Neural progenitor cell (in vitro differentiated cells): ENCODE results near the gene APBB2. TPM values are rescaled to one million over a fixed set of nuclear protein-coding genes. Genes with fewer than 3 reads are reported as not detected.
"Not testable (repeated sequence)": the region's sequence is repeated elsewhere in the genome, so short reads cannot be mapped to it uniquely, and the experiment has no call there.

ENCODE experiments used
- DNase-seq: peaks from one replicate; pipeline ENCODE4 v3.0.0-alpha.2; 2016; ENCODE audit warnings: low spot score
- H2AFZ ChIP-seq: fragments of 200-600 bp; sonication (generic); replicated peaks from 2 replicates; pipeline ENCODE4 v1.6.1; 2016; ENCODE audit warnings: antibody characterized with exemption
- H3F3A ChIP-seq: fragments of 200-600 bp; sonication (generic); 2 replicates; pipeline ENCODE4 v1.6.1; 2016; ENCODE audit warnings: antibody characterized with exemption, low read depth
- H3K27ac ChIP-seq: fragments of 200-600 bp; sonication (generic); 2 replicates; pipeline ENCODE4 v1.5.1; 2016; ENCODE audit warnings: mild to moderate bottlenecking
- H3K27me3 ChIP-seq: fragments of 200-600 bp; sonication (generic); 2 replicates; pipeline ENCODE4 v1.6.1; 2016; ENCODE audit warnings: mild to moderate bottlenecking, moderate library complexity
- H3K36me3 ChIP-seq: fragments of 200-600 bp; sonication (generic); 2 replicates; pipeline ENCODE4 v1.5.1; 2016
- H3K4me1 ChIP-seq: fragments of 200-600 bp; sonication (generic); 2 replicates; pipeline ENCODE4 v1.6.1; 2016; ENCODE audit warnings: mixed run types
- H3K4me2 ChIP-seq: fragments of 200-600 bp; sonication (generic); 2 replicates; pipeline ENCODE4 v1.6.1; 2016
- H3K4me3 ChIP-seq: fragments of 200-600 bp; sonication (generic); 2 replicates; pipeline ENCODE4 v1.5.1; 2016
- H3K79me2 ChIP-seq: fragments of 200-600 bp; sonication (generic); 2 replicates; pipeline ENCODE4 v1.6.1; 2016; ENCODE audit warnings: low read depth
- H3K9ac ChIP-seq: fragments of 200-600 bp; sonication (generic); 2 replicates; pipeline ENCODE4 v1.6.1; 2016
- H3K9me3 ChIP-seq: fragments of 200-600 bp; sonication (generic); 2 replicates; pipeline ENCODE4 v1.5.1; 2016; ENCODE audit warnings: low read depth
- H4K20me1 ChIP-seq: fragments of 200-600 bp; sonication (generic); 2 replicates; pipeline ENCODE4 v1.6.1; 2016; ENCODE audit warnings: low read depth
- H3K27ac Mint-ChIP-seq: 3 replicates; pipeline ENCODE4 v1.8.0; 2021; ENCODE audit warnings: mixed read lengths
- H3K27me3 Mint-ChIP-seq: 2 replicates; pipeline ENCODE4 v1.8.0; 2022; ENCODE audit warnings: low read depth, mild to moderate bottlenecking, inconsistent platforms, moderate library complexity, mixed read lengths; ENCODE audit not compliant: insufficient read depth
- H3K36me3 Mint-ChIP-seq: 3 replicates; pipeline ENCODE4 v1.8.0; 2021; ENCODE audit warnings: mixed read lengths
- H3K4me1 Mint-ChIP-seq: 3 replicates; pipeline ENCODE4 v1.8.0; 2021; ENCODE audit warnings: mixed read lengths
- H3K4me3 Mint-ChIP-seq: 3 replicates; pipeline ENCODE4 v1.8.0; 2021; ENCODE audit warnings: mild to moderate bottlenecking, moderate library complexity, mixed read lengths
- H3K9me3 Mint-ChIP-seq: 3 replicates; pipeline ENCODE4 v1.8.0; 2020; ENCODE audit warnings: mixed read lengths
- EZH2 ChIP-seq: fragments of 200-600 bp; sonication (generic); IDR thresholded peaks from 2 replicates; pipeline ENCODE4 v1.6.1; 2017; ENCODE audit warnings: antibody characterized with exemption, mild to moderate bottlenecking, moderate library complexity
- EZH2phosphoT487 ChIP-seq: fragments of 200-600 bp; sonication (generic); IDR thresholded peaks from 2 replicates; pipeline ENCODE4 v1.6.1; 2017; ENCODE audit warnings: antibody characterized with exemption
- total RNA-seq: library from RNA; depleted of rRNA; stranded (reverse); fragments of >200 nt; gene quantifications from 2 replicates; pipeline ENCODE4 v1.2.3, GENCODE V29; 2015; ENCODE audit warnings: low replicate concordance
- TF ChIP-seq, protein P1 (sequence below): fragments of 200-600 bp; sonication (generic); IDR thresholded peaks from 2 replicates; pipeline ENCODE4 v1.5.1; 2017; ENCODE audit warnings: antibody characterized with exemption, mild to moderate bottlenecking

The APBB2 gene
- total RNA-seq, 1 donor from 2014 or later: 83.2 TPM

DNA sequence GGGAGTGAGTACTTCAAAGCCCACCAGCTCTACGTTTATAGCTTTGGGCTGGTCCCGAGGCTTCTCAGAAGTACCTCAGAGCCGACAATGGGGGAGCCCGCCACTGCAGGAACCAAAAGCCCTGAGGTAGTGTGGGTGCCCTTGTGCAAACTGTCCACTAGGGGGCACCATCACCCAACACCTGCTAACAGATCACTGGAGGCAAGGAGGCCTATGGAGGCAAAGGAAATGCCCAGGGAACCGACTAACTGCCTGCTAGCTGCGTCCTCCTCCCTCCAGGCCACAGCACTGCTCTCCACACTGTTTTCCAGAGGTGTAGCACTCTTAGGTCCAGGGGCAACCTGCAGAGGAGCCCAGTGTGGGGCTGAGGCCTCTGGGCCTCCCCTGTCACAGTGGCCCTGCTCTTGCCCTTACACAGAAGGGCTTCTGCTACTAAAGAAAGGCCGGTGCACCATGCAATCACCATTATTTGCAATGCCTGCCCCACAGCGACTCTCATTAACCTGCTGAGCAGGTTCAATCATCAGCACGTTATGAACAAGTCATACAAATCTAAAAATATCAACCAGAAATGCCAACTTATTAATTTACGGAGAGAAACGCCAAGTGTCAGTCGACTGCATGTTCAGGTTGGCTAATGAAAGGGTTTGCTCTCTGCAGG lies 305.5 kb downstream of the APBB2 start:
- H3K4me2 ChIP-seq: no peak overlapping the region
- H3K36me3 ChIP-seq: no peaks in the 10 kb centered on the region
- Mint-ChIP-seq H3K27ac (no peak overlapping the region), H3K27me3 (no peaks in the 10 kb centered on the region), H3K4me1 (peaks cover 3% of the 10 kb centered on the region), H3K9me3 (no peaks in the 10 kb centered on the region), H3K4me3 (no peak overlapping the region), H3K36me3 (no peaks in the 10 kb centered on the region)
- no peaks in the 10 kb centered on the region for H3K9me3 ChIP-seq
- H3K4me1 ChIP-seq: no peaks in the 10 kb centered on the region
- no peak overlapping the region for H3K9ac ChIP-seq
- DNase-seq: peak; percentile 91
- no peak overlapping the region for H3K27ac ChIP-seq
- no peak overlapping the region for H3K4me3 ChIP-seq
- H2AFZ ChIP-seq: peak overlapping the region; percentile 53
- no peaks in the 10 kb centered on the region for H3K79me2 ChIP-seq
- TF ChIP-seq EZH2: no peak
- no peak for TF ChIP-seq EZH2phosphoT487
- TF ChIP-seq, protein P1, sequence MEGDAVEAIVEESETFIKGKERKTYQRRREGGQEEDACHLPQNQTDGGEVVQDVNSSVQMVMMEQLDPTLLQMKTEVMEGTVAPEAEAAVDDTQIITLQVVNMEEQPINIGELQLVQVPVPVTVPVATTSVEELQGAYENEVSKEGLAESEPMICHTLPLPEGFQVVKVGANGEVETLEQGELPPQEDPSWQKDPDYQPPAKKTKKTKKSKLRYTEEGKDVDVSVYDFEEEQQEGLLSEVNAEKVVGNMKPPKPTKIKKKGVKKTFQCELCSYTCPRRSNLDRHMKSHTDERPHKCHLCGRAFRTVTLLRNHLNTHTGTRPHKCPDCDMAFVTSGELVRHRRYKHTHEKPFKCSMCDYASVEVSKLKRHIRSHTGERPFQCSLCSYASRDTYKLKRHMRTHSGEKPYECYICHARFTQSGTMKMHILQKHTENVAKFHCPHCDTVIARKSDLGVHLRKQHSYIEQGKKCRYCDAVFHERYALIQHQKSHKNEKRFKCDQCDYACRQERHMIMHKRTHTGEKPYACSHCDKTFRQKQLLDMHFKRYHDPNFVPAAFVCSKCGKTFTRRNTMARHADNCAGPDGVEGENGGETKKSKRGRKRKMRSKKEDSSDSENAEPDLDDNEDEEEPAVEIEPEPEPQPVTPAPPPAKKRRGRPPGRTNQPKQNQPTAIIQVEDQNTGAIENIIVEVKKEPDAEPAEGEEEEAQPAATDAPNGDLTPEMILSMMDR: peak; percentile 97
- H3F3A ChIP-seq: no peaks in the 10 kb centered on the region
- H4K20me1 ChIP-seq: no peaks in the 10 kb centered on the region
- H3K27me3 ChIP-seq: no peaks in the 10 kb centered on the region

DNA sequence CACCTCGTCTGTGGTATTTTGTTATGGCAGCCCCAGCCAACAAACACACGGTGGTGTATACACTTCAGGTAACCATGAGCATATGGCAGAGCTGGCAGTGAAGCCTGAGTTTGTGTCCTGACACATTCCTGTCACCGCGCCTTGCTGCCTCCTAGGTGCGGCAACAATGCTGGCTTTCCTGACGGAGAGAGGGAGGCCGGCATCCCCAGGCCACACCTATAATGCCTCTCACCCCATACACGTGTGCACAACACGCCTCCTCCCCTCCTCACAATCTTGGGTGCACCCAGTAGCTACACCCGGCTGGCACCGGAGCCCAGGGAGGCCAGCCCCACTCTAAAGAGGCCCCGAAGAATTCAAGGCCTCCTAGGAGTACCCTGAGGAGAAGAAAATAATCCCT lies 306.0 kb downstream of the APBB2 start:
- Histone ChIP-seq H3F3A (no peaks in the 10 kb centered on the region), H3K79me2 (no peaks in the 10 kb centered on the region), H3K27ac (no peak overlapping the region), H4K20me1 (no peaks in the 10 kb centered on the region), H3K4me2 (no peak overlapping the region), H3K27me3 (no peaks in the 10 kb centered on the region), H3K36me3 (no peaks in the 10 kb centered on the region), H3K9ac (no peak overlapping the region), H3K9me3 (no peaks in the 10 kb centered on the region), H3K4me3 (no peak overlapping the region), H2AFZ (no peak overlapping the region), H3K4me1 (no peaks in the 10 kb centered on the region)
- no peaks in the 10 kb centered on the region for H3K9me3 Mint-ChIP-seq
- peaks cover 3% of the 10 kb centered on the region for H3K4me1 Mint-ChIP-seq
- no peak overlapping the region for H3K27ac Mint-ChIP-seq
- H3K4me3 Mint-ChIP-seq: no peak overlapping the region
- no peak for DNase-seq
- no peaks in the 10 kb centered on the region for H3K36me3 Mint-ChIP-seq
- TF ChIP-seq, protein P1: no peak
- no peak for TF ChIP-seq EZH2
- no peak for TF ChIP-seq EZH2phosphoT487
- peaks cover 2% of the 10 kb centered on the region for H3K27me3 Mint-ChIP-seq

DNA sequence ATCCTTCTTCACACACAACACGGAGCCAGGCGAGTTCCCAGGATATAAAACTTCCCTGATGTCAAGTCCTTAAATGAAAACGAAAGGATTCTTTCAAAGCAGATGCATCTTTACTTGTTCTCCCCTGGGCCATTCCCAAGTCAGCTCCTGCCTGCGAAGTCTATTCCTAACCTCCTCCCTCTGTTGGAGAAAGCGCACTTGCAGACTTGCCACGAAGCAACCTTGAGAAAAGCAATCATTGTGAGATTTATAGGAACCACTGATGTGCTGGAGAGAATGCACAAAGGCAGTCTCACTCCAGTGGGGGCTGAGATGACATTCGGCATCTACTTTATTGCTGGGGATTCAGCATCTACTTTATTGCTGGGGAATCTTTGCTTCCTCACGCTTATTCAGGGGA lies 308.9 kb downstream of the APBB2 start:
- peaks cover 3% of the 10 kb centered on the region for H3K4me1 Mint-ChIP-seq
- H3K27ac Mint-ChIP-seq: no peak overlapping the region
- H3K27ac ChIP-seq: no peak overlapping the region

DNA sequence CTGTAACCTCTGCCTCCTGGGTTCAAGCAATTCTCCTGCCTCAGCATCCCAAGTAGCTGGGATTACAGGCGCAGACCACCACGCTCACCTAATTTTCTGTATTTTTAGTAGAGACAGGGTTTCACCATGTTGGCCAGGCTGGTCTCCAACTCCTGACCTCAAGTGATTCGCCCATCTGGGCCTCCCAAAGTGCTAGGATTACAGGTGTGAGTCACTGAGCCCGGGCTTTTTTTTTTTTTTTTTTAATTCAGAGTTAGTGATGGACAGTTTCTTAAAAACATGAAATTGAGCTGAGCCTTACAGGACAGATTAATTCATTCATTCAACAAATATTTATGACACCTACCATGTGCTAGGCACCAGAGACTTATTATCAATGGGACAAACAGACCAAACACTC lies 313.8 kb downstream of the APBB2 start:
- not testable (repeated sequence) for DNase-seq, H3K36me3 ChIP-seq, H3K27ac Mint-ChIP-seq, H3K4me3 Mint-ChIP-seq, H3K27me3 ChIP-seq, H3K36me3 Mint-ChIP-seq, H3K9ac ChIP-seq, H2AFZ ChIP-seq, H3K27ac ChIP-seq, H3K4me1 Mint-ChIP-seq, H3F3A ChIP-seq, H3K4me1 ChIP-seq, H4K20me1 ChIP-seq, H3K4me3 ChIP-seq, H3K4me2 ChIP-seq, H3K79me2 ChIP-seq, H3K9me3 ChIP-seq, H3K9me3 Mint-ChIP-seq, H3K27me3 Mint-ChIP-seq

More for the DNA sequence above, 308.9 kb downstream of the APBB2 start:
- Histone ChIP-seq H3K36me3 (no peaks in the 10 kb centered on the region), H3K27me3 (no peaks in the 10 kb centered on the region), H3F3A (no peaks in the 10 kb centered on the region), H3K79me2 (no peaks in the 10 kb centered on the region), H3K4me2 (no peak overlapping the region), H3K9me3 (no peaks in the 10 kb centered on the region), H3K4me3 (no peak overlapping the region), H4K20me1 (no peaks in the 10 kb centered on the region), H3K9ac (no peak overlapping the region), H3K4me1 (no peaks in the 10 kb centered on the region), H2AFZ (no peak overlapping the region)
- Mint-ChIP-seq H3K9me3 (no peaks in the 10 kb centered on the region), H3K4me3 (no peak overlapping the region), H3K36me3 (no peaks in the 10 kb centered on the region), H3K27me3 (peaks cover 3% of the 10 kb centered on the region)
- TF ChIP-seq, protein P1: no peak
- TF ChIP-seq EZH2phosphoT487 (no peak), EZH2 (no peak)
- DNase-seq: no peak
